Left colon (tissue), 2 donors: ENCODE data around the gene PIK3IP1. TPM values are rescaled to one million over a fixed set of nuclear protein-coding genes. Genes with fewer than 3 reads are reported as not detected.
"Not testable (repeated sequence)": the region's sequence is repeated elsewhere in the genome, so short reads cannot be mapped to it uniquely, and the experiment has no call there.

ENCODE experiments used
- ATAC-seq: fragments of 200-7000 bp; cut with Tn5 transposase; one replicate; pipeline ENCODE4 v1.9.1; 2020; ENCODE audit warnings: mild to moderate bottlenecking, moderate library complexity
- DNase-seq, 2 donors: peaks; one replicate each; pipeline ENCODE4 v3.0.0-alpha.2; 2020
- intact Hi-C, 2 donors: fragments of 100-400 bp; cut with DNase I in 1 of 2; cut with micrococcal nuclease in 1 of 2; formaldehyde crosslinking; loops; one replicate each; pipeline versions ENCODE4 v1.11.2 to v1.14.0; 2022; cut with DNase I, micrococcal nuclease
- total RNA-seq, 2 donors: library from RNA; stranded (reverse); fragmentation: NEBNext Ultra II Directional; extraction: Animal tissue kit (Norgen Biotek cat#: 25700); gene quantifications; one replicate each; pipeline ENCODE4 v1.2.1, GENCODE V29; 2021
- donor health status: DM: no; HTN: no; CAD: no.
- donor health status: DM: yes; HTN: yes; CAD: no.

The PIK3IP1 gene
- total RNA-seq, 2 donors from 2014 or later = 8.1 to 21.9 TPM

DNA sequence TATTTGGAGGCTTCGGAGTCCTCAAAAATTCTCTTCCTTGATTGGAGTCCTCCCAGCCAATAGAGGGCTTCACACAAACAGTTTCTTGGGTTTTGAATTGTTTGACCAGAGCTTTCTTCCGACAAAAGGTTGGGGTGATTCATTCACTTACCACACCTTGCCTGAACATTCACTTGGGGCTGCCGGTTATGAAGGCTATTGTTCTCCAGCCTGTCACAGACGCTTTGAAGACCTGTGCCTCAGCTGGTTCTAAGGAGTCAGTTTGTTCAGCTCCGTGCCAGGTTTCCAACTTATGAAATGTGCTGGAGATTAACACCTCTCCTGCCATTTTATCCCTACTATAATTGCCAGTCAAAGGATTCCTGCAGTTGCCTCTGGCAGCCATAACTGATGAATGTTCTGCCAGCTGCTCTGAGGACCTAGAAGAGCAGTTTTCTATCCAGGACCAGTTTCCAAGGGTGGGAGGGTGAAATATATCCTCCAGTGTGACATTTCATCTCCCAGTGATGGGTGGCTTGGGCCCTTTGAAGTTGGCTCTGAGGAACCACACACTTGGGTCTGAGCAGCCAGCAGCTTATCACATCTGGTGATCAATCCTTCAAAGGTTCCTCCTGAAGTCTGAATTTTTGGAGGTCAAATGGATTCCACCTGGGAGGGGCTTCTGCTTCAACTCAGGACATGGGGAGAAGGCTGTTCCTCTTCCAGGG lies 48.8 kb downstream of the PIK3IP1 start:
- intact Hi-C loops = no loop called here
- no peak for DNase-seq
- no peak for ATAC-seq

- intact Hi-C loops = no loop called here
- peak; percentile 2 for ATAC-seq
- no peak for DNase-seq
These were observed 50.4 kb downstream of the PIK3IP1 start for GRCh38 chr22:31241936-31242335.

GRCh38 chr22:31241200-31241599 lies 51.1 kb downstream of the PIK3IP1 start:
- intact Hi-C loops = no loop called here
- no peak for DNase-seq
- ATAC-seq = peak; percentile 87

- no peak for ATAC-seq
- intact Hi-C loops = no loop called here
- DNase-seq = no peak
These were observed 52.4 kb downstream of the PIK3IP1 start for GRCh38 chr22:31239771-31240370.

DNA sequence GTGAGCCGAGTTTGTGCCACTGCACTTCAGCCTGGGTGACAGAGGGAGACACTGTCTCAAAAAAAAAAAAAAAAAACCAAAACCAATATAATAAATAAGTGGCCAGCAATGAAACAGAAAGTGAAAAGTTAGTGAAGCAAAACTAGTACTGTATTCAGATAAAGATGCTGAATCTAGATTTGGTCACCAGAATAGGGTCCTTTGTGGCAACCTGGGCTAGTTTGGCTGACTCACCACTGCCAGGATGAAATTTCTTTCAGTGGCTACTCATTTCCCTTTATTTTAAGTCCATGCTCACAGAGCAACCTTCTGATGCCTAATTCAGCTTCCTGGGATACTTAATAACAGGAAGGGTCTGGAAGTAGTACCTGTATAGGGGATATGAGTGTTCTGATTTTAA lies 54.2 kb downstream of the PIK3IP1 start:
- ATAC-seq (no peak), DNase-seq (no peak)
- intact Hi-C loops = no loop called here

DNA sequence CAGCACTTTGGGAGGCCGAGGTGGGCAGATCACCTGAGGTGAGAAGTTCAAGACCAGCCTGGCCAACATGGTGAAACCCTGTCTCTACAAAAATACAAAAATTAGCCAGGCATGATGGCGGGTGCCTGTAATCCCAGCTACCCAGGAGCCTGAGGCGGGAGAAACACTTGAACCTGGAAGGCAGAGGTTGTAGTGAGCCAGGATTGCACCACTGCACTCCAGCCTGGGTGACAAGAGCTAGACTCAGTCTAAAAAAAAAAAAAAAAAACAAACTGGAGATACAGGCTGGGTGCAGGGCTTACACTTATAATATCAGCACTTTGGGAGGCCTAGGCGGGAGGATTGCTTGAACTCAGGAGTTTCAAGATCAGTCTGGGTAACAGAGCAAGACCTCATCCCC lies 56.2 kb downstream of the PIK3IP1 start:
- DNase-seq, ATAC-seq, intact Hi-C loops: not testable (repeated sequence)

DNA sequence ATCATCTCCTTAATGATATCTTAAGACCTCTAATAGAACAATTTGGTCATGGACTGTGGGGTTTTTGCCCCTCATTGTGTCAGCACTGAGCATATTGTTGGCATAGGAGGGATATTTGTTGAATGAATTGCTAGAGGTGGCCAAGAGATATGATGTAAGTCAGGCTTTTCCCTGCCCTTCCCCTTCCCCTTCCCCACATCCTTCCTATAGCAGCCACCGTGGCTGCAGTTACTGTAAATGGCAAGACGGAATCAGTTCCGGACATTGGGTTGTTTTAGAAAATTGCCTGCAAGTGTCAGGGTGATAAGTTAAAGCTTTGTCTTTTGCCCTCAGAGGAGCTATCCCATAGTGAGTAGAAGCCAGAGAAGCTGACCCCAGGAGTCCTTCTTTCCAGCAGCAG lies 57.2 kb downstream of the PIK3IP1 start:
- intact Hi-C loops = no loop called here
- DNase-seq (no peak), ATAC-seq (no peak)

- DNase-seq (no peak), ATAC-seq (no peak)
- intact Hi-C loops = no loop called here
These were observed 59.3 kb downstream of the PIK3IP1 start for GRCh38 chr22:31233001-31233400.

Other genes with a start within 250 kb of the PIK3IP1 start
- 100 to 1,000 TPM in 1 of 2 donors, 10 to 100 TPM in 1; 62.6 to 141 TPM for gene SMTN, start 211.2 kb downstream of the PIK3IP1 start, total RNA-seq
- 10 to 100 TPM; 24.3 to 64.4 TPM for gene SELENOM, start 184.9 kb downstream of the PIK3IP1 start, total RNA-seq
- gene INPP5J, start 169.5 kb downstream of the PIK3IP1 start, total RNA-seq = 10 to 100 TPM; 26.3 to 34.4 TPM
- gene PLA2G3, start 152.0 kb downstream of the PIK3IP1 start, total RNA-seq = under 1 TPM in 1 of 2 donors, not detected in 1; 0.49 TPM
- gene RNF185, start 132.3 kb downstream of the PIK3IP1 start, total RNA-seq = 10 to 100 TPM; 36.6 to 40.5 TPM
- gene LIMK2, start 80.2 kb downstream of the PIK3IP1 start, total RNA-seq = 100 to 1,000 TPM; 102 to 142 TPM
- 10 to 100 TPM; 11.0 to 15.0 TPM for gene PATZ1, start 53.9 kb upstream of the PIK3IP1 start, total RNA-seq
- 10 to 100 TPM; 29.9 to 34.5 TPM for gene DRG1, start 107.1 kb upstream of the PIK3IP1 start, total RNA-seq
- gene EIF4ENIF1, start 197.4 kb upstream of the PIK3IP1 start, total RNA-seq = 10 to 100 TPM; 27.1 to 27.3 TPM
- 10 to 100 TPM; 39.9 to 40.3 TPM for gene SFI1, start 204.0 kb upstream of the PIK3IP1 start, total RNA-seq